Astrocyte (in vitro differentiated cells and primary cell): ENCODE measurements around the gene PEX14. TPM values are rescaled to one million over a fixed set of nuclear protein-coding genes. Genes with fewer than 3 reads are reported as not detected.

Experiments used
- DNase-seq: peaks from one replicate; pipeline ENCODE4 v3.0.0-alpha.2; 2010; ENCODE audit warnings: low read depth
- FAIRE-seq: peaks from 2 replicates; lab custom pipeline; 2011; peaks lifted over from hg19 to GRCh38; lab: Jason Lieb, UNC
- H2AFZ ChIP-seq: 2 replicates; pipeline ENCODE4 v1.6.0; 2012; ENCODE audit warnings: low read depth, low read length, inconsistent platforms
- H3K27ac ChIP-seq: 2 replicates; pipeline ENCODE4 v1.5.1; 2011; ENCODE audit warnings: low read depth, low read length, inconsistent platforms
- H3K27me3 ChIP-seq: 2 replicates; pipeline ENCODE4 v1.6.0; 2011; ENCODE audit warnings: low read length, inconsistent platforms; ENCODE audit not compliant: insufficient read depth
- H3K36me3 ChIP-seq: 2 replicates; pipeline ENCODE4 v1.5.1; 2011; ENCODE audit warnings: low read length, inconsistent platforms; ENCODE audit not compliant: insufficient read depth
- H3K4me1 ChIP-seq: 2 replicates; pipeline ENCODE4 v1.5.1; 2011; ENCODE audit warnings: low read length, inconsistent platforms; ENCODE audit not compliant: insufficient read depth
- H3K4me2 ChIP-seq: 2 replicates; pipeline ENCODE4 v1.6.0; 2012; ENCODE audit warnings: low read length, inconsistent platforms
- H3K4me3 ChIP-seq: 2 replicates; pipeline ENCODE4 v1.5.1; 2011; ENCODE audit warnings: low read depth, mild to moderate bottlenecking, low read length, inconsistent platforms; ENCODE audit not compliant: insufficient read depth
- H3K79me2 ChIP-seq: 2 replicates; pipeline ENCODE4 v1.6.0; 2012; ENCODE audit warnings: mild to moderate bottlenecking, low read length, inconsistent platforms; ENCODE audit not compliant: insufficient read depth
- H3K9ac ChIP-seq: 2 replicates; pipeline ENCODE4 v1.6.0; 2012; ENCODE audit warnings: mild to moderate bottlenecking, low read length, inconsistent platforms
- H3K9me3 ChIP-seq: 2 replicates; pipeline ENCODE4 v1.5.1; 2012; ENCODE audit warnings: low read depth, mild to moderate bottlenecking, low read length, inconsistent platforms; ENCODE audit not compliant: insufficient read depth
- H4K20me1 ChIP-seq: 2 replicates; pipeline ENCODE4 v1.6.0; 2012; ENCODE audit warnings: low read length, inconsistent platforms; ENCODE audit not compliant: insufficient read depth
- H3K27ac Mint-ChIP-seq: one replicate; pipeline ENCODE4 v1.8.0; 2021; ENCODE audit warnings: mild to moderate bottlenecking, mixed read lengths; ENCODE audit not compliant: unreplicated experiment
- H3K27me3 Mint-ChIP-seq: one replicate; pipeline ENCODE4 v1.8.0; 2021; ENCODE audit warnings: low read depth, mixed read lengths; ENCODE audit not compliant: unreplicated experiment
- H3K36me3 Mint-ChIP-seq: one replicate; pipeline ENCODE4 v1.8.0; 2021; ENCODE audit warnings: low read depth, mixed read lengths; ENCODE audit not compliant: unreplicated experiment
- H3K4me1 Mint-ChIP-seq: one replicate; pipeline ENCODE4 v1.8.0; 2021; ENCODE audit warnings: low read depth, mixed read lengths; ENCODE audit not compliant: unreplicated experiment
- H3K4me3 Mint-ChIP-seq: one replicate; pipeline ENCODE4 v1.8.0; 2021; ENCODE audit warnings: mild to moderate bottlenecking, moderate library complexity, mixed read lengths; ENCODE audit not compliant: unreplicated experiment
- H3K9me3 Mint-ChIP-seq: one replicate; pipeline ENCODE4 v1.8.0; 2021; ENCODE audit warnings: mild to moderate bottlenecking, mixed read lengths; ENCODE audit not compliant: unreplicated experiment
- CTCF ChIP-seq: IDR thresholded peaks from 2 replicates; pipeline ENCODE4 v1.5.1; 2011; ENCODE audit warnings: low read depth, mild to moderate bottlenecking, inconsistent platforms, low read length, moderate library complexity; ENCODE audit not compliant: insufficient read depth
- EZH2 ChIP-seq: IDR thresholded peaks from 2 replicates; pipeline ENCODE4 v1.6.1; 2012; ENCODE audit warnings: mild to moderate bottlenecking, low read length, inconsistent platforms; ENCODE audit not compliant: insufficient read depth
- total RNA-seq: library from RNA; stranded (reverse); gene quantifications from 2 replicates; pipeline ENCODE4 v1.2.1, GENCODE V29; 2021

The PEX14 gene
- total RNA-seq, 1 donor from 2014 or later: 23.3 TPM

GRCh38 chr1:10652626-10653025 is 177.9 kb downstream of the PEX14 start:
- no peaks in the 10 kb centered on the region for H3K27me3 ChIP-seq
- H3K79me2 ChIP-seq: no peaks in the 10 kb centered on the region
- no peak overlapping the region for H3K27ac ChIP-seq
- no peak for DNase-seq
- FAIRE-seq: no peak
- TF ChIP-seq CTCF (no peak), EZH2 (no peak)
- H3K4me2 ChIP-seq: no peak overlapping the region
- Mint-ChIP-seq H3K36me3 (peaks cover 2% of the 10 kb centered on the region), H3K27me3 (peaks cover 13% of the 10 kb centered on the region), H3K4me1 (peaks cover 2% of the 10 kb centered on the region), H3K27ac (peak overlapping the region; percentile 53), H3K9me3 (no peaks in the 10 kb centered on the region), H3K4me3 (no peak overlapping the region)
- no peaks in the 10 kb centered on the region for H3K36me3 ChIP-seq
- no peak overlapping the region for H3K4me3 ChIP-seq
- H3K9ac ChIP-seq: no peak overlapping the region
- H2AFZ ChIP-seq: no peak overlapping the region
- no peaks in the 10 kb centered on the region for H3K4me1 ChIP-seq
- H4K20me1 ChIP-seq: no peaks in the 10 kb centered on the region
- no peaks in the 10 kb centered on the region for H3K9me3 ChIP-seq

DNA sequence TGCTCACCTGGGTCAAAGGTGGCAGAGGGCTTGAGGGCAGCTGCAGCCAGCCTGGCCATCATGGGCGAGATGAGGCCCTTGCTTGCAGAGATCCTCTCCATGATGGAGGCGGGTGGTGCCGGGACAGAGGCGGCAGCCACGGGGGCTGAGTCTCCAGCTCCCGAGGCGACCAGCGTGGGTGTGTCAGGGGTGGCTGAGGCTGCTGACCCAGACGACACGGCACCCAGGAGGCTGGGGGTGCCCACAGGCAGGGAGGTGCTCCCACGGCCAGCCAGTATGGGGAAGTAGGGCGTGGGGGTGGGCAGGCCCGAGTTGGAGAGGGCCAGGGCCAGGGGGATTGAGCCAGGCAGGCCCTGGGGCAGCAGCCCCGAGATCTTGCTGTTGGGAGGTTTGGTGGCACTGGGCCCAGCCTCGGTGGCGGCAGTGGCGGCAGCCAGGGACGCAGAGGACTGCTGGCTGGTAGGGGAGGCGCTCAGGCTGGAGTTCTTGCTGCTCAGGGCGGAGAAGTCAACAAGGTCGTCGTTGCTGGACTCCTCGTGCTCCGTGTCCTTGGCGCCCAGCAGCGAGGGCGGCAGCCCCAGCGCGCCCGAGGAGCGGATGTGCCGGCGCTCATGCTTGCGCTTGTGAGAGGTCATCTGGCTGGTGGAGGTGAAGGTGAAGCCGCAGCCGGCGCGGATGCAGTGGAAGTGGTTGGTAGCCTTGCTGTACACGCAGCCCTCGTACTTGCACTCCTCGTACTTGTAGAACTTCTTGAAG is 178.8 kb downstream of the PEX14 start:
- DNase-seq (no peak), FAIRE-seq (no peak)
- no peaks in the 10 kb centered on the region for H3K79me2 ChIP-seq
- H3K27me3 ChIP-seq: no peaks in the 10 kb centered on the region
- Mint-ChIP-seq H3K4me1 (peaks cover 2% of the 10 kb centered on the region), H3K36me3 (peaks cover 2% of the 10 kb centered on the region), H3K4me3 (no peak overlapping the region), H3K27me3 (peaks cover 13% of the 10 kb centered on the region), H3K9me3 (no peaks in the 10 kb centered on the region), H3K27ac (no peak overlapping the region)
- H3K9ac ChIP-seq: no peak overlapping the region
- H3K4me2 ChIP-seq: no peak overlapping the region
- no peak overlapping the region for H3K27ac ChIP-seq
- no peak overlapping the region for H3K4me3 ChIP-seq
- no peaks in the 10 kb centered on the region for H3K9me3 ChIP-seq
- H3K36me3 ChIP-seq: no peaks in the 10 kb centered on the region
- H2AFZ ChIP-seq: no peak overlapping the region
- no peaks in the 10 kb centered on the region for H3K4me1 ChIP-seq
- no peak for TF ChIP-seq EZH2
- no peak for TF ChIP-seq CTCF
- H4K20me1 ChIP-seq: no peaks in the 10 kb centered on the region

GRCh38 chr1:10655002-10655401 is 180.3 kb downstream of the PEX14 start:
- DNase-seq: no peak

More at GRCh38 chr1:10655002-10655401, 180.3 kb downstream of the PEX14 start:
- Histone ChIP-seq H3K9ac (no peak overlapping the region), H2AFZ (no peak overlapping the region), H3K27ac (no peak overlapping the region), H3K79me2 (no peaks in the 10 kb centered on the region), H4K20me1 (no peaks in the 10 kb centered on the region), H3K27me3 (no peaks in the 10 kb centered on the region), H3K9me3 (no peaks in the 10 kb centered on the region), H3K4me1 (no peaks in the 10 kb centered on the region), H3K4me2 (no peak overlapping the region), H3K4me3 (no peak overlapping the region), H3K36me3 (no peaks in the 10 kb centered on the region)
- no peak overlapping the region for H3K4me3 Mint-ChIP-seq
- no peak for FAIRE-seq
- peaks cover 2% of the 10 kb centered on the region for H3K36me3 Mint-ChIP-seq
- H3K4me1 Mint-ChIP-seq: no peaks in the 10 kb centered on the region
- no peak overlapping the region for H3K27ac Mint-ChIP-seq
- TF ChIP-seq EZH2 (no peak), CTCF (no peak)
- no peaks in the 10 kb centered on the region for H3K9me3 Mint-ChIP-seq
- H3K27me3 Mint-ChIP-seq: peaks cover 13% of the 10 kb centered on the region
